H1 (cell line): ENCODE measurements around the gene PDE4B. TPM values are rescaled to one million over a fixed set of nuclear protein-coding genes. Genes with fewer than 3 reads are reported as not detected.

Experiments used
- CTCF ChIA-PET: fragments of 300-600 bp; sonication (Branson Sonifier 250); formaldehyde crosslinking; loops from one replicate; lab custom pipeline; 2021; ENCODE audit not compliant: partially characterized antibody; lab: Charles Lee
- POLR2A ChIA-PET: fragments of 300-600 bp; sonication (Branson Sonifier 250); formaldehyde crosslinking; loops from one replicate; lab custom pipeline; 2021; ENCODE audit warnings: inconsistent platforms; ENCODE audit not compliant: partially characterized antibody; lab: Charles Lee
- DNase-seq, 2 experiments: peaks; one replicate each; pipeline versions ENCODE4 v3.0.0 to v3.0.0-alpha.2; 2010 to 2022; ENCODE audit warnings: low spot score in 2 of 2, low read depth in 1 of 2, mixed read lengths in 1 of 2
- FAIRE-seq: peaks from 2 replicates; lab custom pipeline; 2011; peaks lifted over from hg19 to GRCh38; lab: Jason Lieb, UNC
- H2AFZ ChIP-seq: 2 replicates; pipeline ENCODE4 v1.8.1; 2012; ENCODE audit warnings: low read length, inconsistent platforms
- H2AK5ac ChIP-seq: 2 replicates; pipeline ENCODE4 v1.6.1; 2013; ENCODE audit warnings: low read depth, low read length
- H2BK120ac ChIP-seq: replicated peaks from 2 replicates; pipeline ENCODE3; 2013; ENCODE audit warnings: low read depth, low read length, inconsistent platforms
- H2BK12ac ChIP-seq: 2 replicates; pipeline ENCODE4 v1.6.1; 2013; ENCODE audit warnings: low read depth, low read length
- H2BK15ac ChIP-seq: 2 replicates; pipeline ENCODE4 v1.6.1; 2013; ENCODE audit warnings: low read length
- H2BK20ac ChIP-seq: 2 replicates; pipeline ENCODE4 v1.6.1; 2013; ENCODE audit warnings: low read length
- H2BK5ac ChIP-seq: 2 replicates; pipeline ENCODE4 v1.6.1; 2013; ENCODE audit warnings: low read depth, low read length
- H3K14ac ChIP-seq: 2 replicates; pipeline ENCODE4 v1.6.1; 2013; ENCODE audit warnings: inconsistent platforms; ENCODE audit not compliant: insufficient read length
- H3K18ac ChIP-seq: 2 replicates; pipeline ENCODE4 v1.6.1; 2013; ENCODE audit warnings: low read length; ENCODE audit errors: extremely low read depth
- H3K23ac ChIP-seq: 2 replicates; pipeline ENCODE4 v1.6.1; 2013; ENCODE audit warnings: inconsistent platforms; ENCODE audit not compliant: insufficient read length
- H3K23me2 ChIP-seq: 2 replicates; pipeline ENCODE4 v1.6.1; 2013; ENCODE audit warnings: low read depth, low read length
- H3K27ac ChIP-seq: 2 replicates; pipeline ENCODE4 v1.6.1; 2011; ENCODE audit warnings: low read depth, low read length, inconsistent platforms
- H3K27me3 ChIP-seq, 4 experiments: replicated peaks in 1 of 4; 1 replicate in 1 of 4; 2 replicates in 3 of 4; pipeline versions ENCODE4 v1.6.1 to v1.8.1; 2011 to 2013; ENCODE audit warnings: low read length in 3 of 4, mild to moderate bottlenecking in 3 of 4, inconsistent platforms in 2 of 4, mixed read lengths in 2 of 4, moderate library complexity in 1 of 4; ENCODE audit not compliant: control insufficient read depth in 3 of 4, insufficient read depth in 3 of 4; ENCODE audit errors: extremely low read depth in 1 of 4
- H3K36me3 ChIP-seq, 4 experiments: 2 replicates each; pipeline versions ENCODE4 v1.6.1 to v1.8.1; 2011 to 2013; ENCODE audit warnings: mild to moderate bottlenecking in 4 of 4, low read length in 3 of 4, moderate library complexity in 2 of 4, control low read depth in 1 of 4, inconsistent platforms in 1 of 4; ENCODE audit not compliant: insufficient read depth in 4 of 4, control insufficient read depth in 2 of 4
- H3K4ac ChIP-seq: replicated peaks from 2 replicates; pipeline ENCODE3; 2013; ENCODE audit warnings: low read length, low read depth, mixed read lengths, inconsistent platforms; ENCODE audit not compliant: insufficient read length
- H3K4me1 ChIP-seq, 4 experiments: replicated peaks in 1 of 4; 1 replicate in 1 of 4; 2 replicates in 3 of 4; pipeline versions ENCODE4 v1.6.1 to v1.8.1; 2011 to 2013; ENCODE audit warnings: low read length in 3 of 4, inconsistent platforms in 2 of 4, mixed read lengths in 1 of 4; ENCODE audit not compliant: insufficient read depth in 4 of 4, control insufficient read depth in 3 of 4
- H3K4me2 ChIP-seq, 2 experiments: 2 replicates each; pipeline versions ENCODE4 v1.6.1 to v1.8.1; 2011 to 2013; ENCODE audit warnings: low read depth in 2 of 2, low read length in 2 of 2, control low read depth in 1 of 2, inconsistent platforms in 1 of 2, mild to moderate bottlenecking in 1 of 2; ENCODE audit not compliant: insufficient read depth in 1 of 2
- H3K4me3 ChIP-seq, 4 experiments: fragments of 200-600, 300-600 bp in 1 of 4; sonication (generic), shearing (Covaris generic), sonication (Bioruptor Twin) in 1 of 4; 2 replicates each; pipeline versions ENCODE4 v1.5.1 to v1.8.1; 2011 to 2016; ENCODE audit warnings: low read length in 4 of 4, low read depth in 3 of 4, control low read depth in 2 of 4, inconsistent platforms in 2 of 4, mild to moderate bottlenecking in 2 of 4, mixed read lengths in 1 of 4, moderate library complexity in 1 of 4; ENCODE audit not compliant: insufficient read depth in 2 of 4; ENCODE audit errors: extremely low read depth in 1 of 4
- H3K56ac ChIP-seq: replicated peaks from 2 replicates; pipeline ENCODE3; 2013; ENCODE audit warnings: low read depth, mild to moderate bottlenecking, mixed read lengths, low read length, inconsistent platforms; ENCODE audit not compliant: insufficient read length
- H3K79me1 ChIP-seq: 2 replicates; pipeline ENCODE4 v1.6.1; 2013; ENCODE audit warnings: low read depth, low read length, control low read depth
- H3K79me2 ChIP-seq, 2 experiments: 2 replicates each; pipeline versions ENCODE4 v1.6.1 to v1.8.1; 2012 to 2013; ENCODE audit warnings: low read length in 2 of 2, mild to moderate bottlenecking in 2 of 2, inconsistent platforms in 1 of 2; ENCODE audit not compliant: insufficient read depth in 2 of 2, control insufficient read depth in 1 of 2
- H3K9ac ChIP-seq, 4 experiments: replicated peaks in 1 of 4; 1 replicate in 1 of 4; 2 replicates in 3 of 4; pipeline versions ENCODE4 v1.6.1 to v1.8.1; 2011 to 2013; ENCODE audit warnings: low read depth in 3 of 4, low read length in 3 of 4, control low read depth in 2 of 4, mild to moderate bottlenecking in 2 of 4, moderate library complexity in 2 of 4, inconsistent platforms in 1 of 4; ENCODE audit errors: extremely low read depth in 1 of 4
- H3K9me3 ChIP-seq, 2 experiments: 2 replicates each; pipeline versions ENCODE4 v1.6.1 to v1.8.1; 2012 to 2013; ENCODE audit warnings: mild to moderate bottlenecking in 2 of 2, moderate library complexity in 2 of 2, control low read depth in 1 of 2, inconsistent platforms in 1 of 2, low read depth in 1 of 2, low read length in 1 of 2, mixed read lengths in 1 of 2; ENCODE audit not compliant: insufficient read depth in 2 of 2
- H4K20me1 ChIP-seq, 2 experiments: replicated peaks in 1 of 2; 2 replicates each; pipeline versions ENCODE3 to v1.8.1; 2011 to 2013; ENCODE audit warnings: inconsistent platforms in 2 of 2, low read length in 2 of 2, mild to moderate bottlenecking in 1 of 2; ENCODE audit not compliant: insufficient read depth in 2 of 2, control insufficient read depth in 1 of 2
- H4K5ac ChIP-seq: 2 replicates; pipeline ENCODE4 v1.6.1; 2013; ENCODE audit warnings: low read length, low read depth, mixed read lengths, inconsistent platforms; ENCODE audit not compliant: insufficient read length
- H4K8ac ChIP-seq: 2 replicates; pipeline ENCODE4 v1.8.0; 2013; ENCODE audit warnings: mild to moderate bottlenecking, moderate library complexity, low read length, inconsistent platforms; ENCODE audit not compliant: insufficient read depth; ENCODE audit errors: extremely low read depth
- H4K91ac ChIP-seq: replicated peaks from 2 replicates; pipeline ENCODE3; 2013; ENCODE audit warnings: low read length, mixed read lengths, inconsistent platforms; ENCODE audit not compliant: insufficient read length
- EGR1 ChIP-seq: IDR thresholded peaks from 2 replicates; pipeline ENCODE4 v1.6.1; 2011; ENCODE audit warnings: low read depth, low read length, borderline replicate concordance
- EZH2 ChIP-seq: fragments of 200-600 bp; sonication (generic); IDR thresholded peaks from 2 replicates; pipeline ENCODE4 v1.7.1; 2012; ENCODE audit warnings: low read depth, mild to moderate bottlenecking, moderate library complexity, low read length, inconsistent platforms; ENCODE audit not compliant: severe bottlenecking
- RFX5 ChIP-seq: IDR thresholded peaks from 2 replicates; pipeline ENCODE4 v1.6.1; 2011; ENCODE audit warnings: low read depth, low read length, improper control_type of control experiment, borderline replicate concordance
- SIX5 ChIP-seq: IDR thresholded peaks from 2 replicates; pipeline ENCODE4 v1.6.1; 2011; ENCODE audit warnings: mild to moderate bottlenecking, low read depth, low read length
- YY1 ChIP-seq: IDR thresholded peaks from 2 replicates; pipeline ENCODE4 v1.6.1; 2011; ENCODE audit warnings: low read depth, mild to moderate bottlenecking, low read length
- WGBS, 2 experiments: shearing (Covaris generic) in 1 of 2; methylation state at CpG; one replicate each; pipeline versions ENCODE4 v1.1.6 to v1.1.7; 2013 to 2015; ENCODE audit warnings: low lambda C conversion rate in 2 of 2, mixed read lengths in 2 of 2, inconsistent platforms in 1 of 2, low coverage in 1 of 2, missing lambda C conversion rate in 1 of 2; ENCODE audit not compliant: insufficient replicate concordance in 2 of 2, insufficient coverage in 1 of 2, insufficient read length in 1 of 2; ENCODE audit errors: extremely low coverage in 1 of 2, missing lambda C conversion rate in 1 of 2; 5-methylcytosine and 5-hydroxymethylcytosine counted together
- polyA plus RNA-seq, 7 experiments: library from polyadenylated mRNA; depleted of rRNA in 3 of 7; stranded (reverse) in 5 of 7; unstranded in 2 of 7; fragments of >200 nt in 5 of 7; fragments of 200-250 nt in 2 of 7; gene quantifications; 1 replicate in 5 of 7; 2 replicates in 1 of 7; 4 replicates in 1 of 7; pipeline versions ENCODE4 v1.2.1 to v1.2.3, GENCODE V29; 2011 to 2013; ENCODE audit warnings: missing spikeins in 2 of 7, mixed read lengths in 2 of 7
- total RNA-seq: library from RNA; stranded (reverse); fragmentation: NEBNext Ultra II Directional; extraction: Animal tissue kit (Norgen Biotek cat#: 25700); gene quantifications from 2 replicates; pipeline ENCODE4 v1.2.1, GENCODE V29; 2021

The PDE4B gene
- total and polyA plus RNA-seq, 2 of the 8 experiments (the other 6 are each of a cell fraction or from before 2014, with no cell fraction given), result 5.0 to 15.1 TPM

- Histone ChIP-seq H3K14ac (no peak overlapping the region), H3K23ac (no peak overlapping the region), H4K5ac (no peak overlapping the region), H3K4me1 (no peaks in the 10 kb centered on the region), H4K91ac (no peak overlapping the region), H2BK5ac (no peak overlapping the region), H2BK15ac (no peak overlapping the region), H3K18ac (no peak overlapping the region), H4K8ac (no peak overlapping the region), H3K23me2 (no peaks in the 10 kb centered on the region), H4K20me1 (no peaks in the 10 kb centered on the region), H3K56ac (no peak overlapping the region), H3K27me3 (no peaks in the 10 kb centered on the region), H2BK12ac (no peak overlapping the region), H3K27ac (no peak overlapping the region), H2AFZ (peak overlapping the region; percentile 80; the same call in 1 of the 2 replicates), H3K4ac (no peak overlapping the region), H3K4me3 (no peak overlapping the region), H3K9me3 (no peaks in the 10 kb centered on the region), H2BK120ac (no peak overlapping the region), H3K9ac (no peak overlapping the region), H2BK20ac (no peak overlapping the region), H2AK5ac (no peak overlapping the region), H3K79me2 (no peaks in the 10 kb centered on the region), H3K36me3 (no peaks in the 10 kb centered on the region), H3K4me2 (no peak overlapping the region), H3K79me1 (no peaks in the 10 kb centered on the region)
- WGBS, 2 experiments, result 88% methylated on average over 2 of the region's 2 CpGs; no CpG with 5 or more reads in 1 of the 2 experiments
- ChIA-PET POLR2A (no interaction called here), CTCF (interaction anchor here (0.9 to 18.4 kb wide), 9 partner anchors 8 to 303 kb away, joined by 3 to 273 read pairs (median 7); no protein-coding TSS in a partner anchor)
- FAIRE-seq (no peak), DNase-seq (no peak)
- no peak for TF ChIP-seq YY1
- no peak for TF ChIP-seq EZH2
- TF ChIP-seq RFX5, result no peak
- no peak for TF ChIP-seq SIX5
- no peak for TF ChIP-seq EGR1
Measured at GRCh38 chr1:66250478-66250877, 457.8 kb downstream of the PDE4B start.
